Common myeloid progenitor, CD34-positive (primary cell): Measurements from ENCODE around the gene NACC1.
"Not testable (repeated sequence)": the region's sequence is repeated elsewhere in the genome, so short reads cannot be mapped to it uniquely, and the experiment has no call there.

Experiments
- CTCF ChIA-PET: fragments of 350-600 bp; sonication (Branson Sonifier 250); formaldehyde crosslinking; loops from one replicate; lab custom pipeline; 2021; ENCODE audit warnings: antibody characterized with exemption; lab: Charles Lee
- POLR2A ChIA-PET: fragments of 350-600 bp; sonication (Branson Sonifier 250); formaldehyde crosslinking; loops from one replicate; lab custom pipeline; 2021; ENCODE audit warnings: antibody characterized with exemption; lab: Charles Lee
- DNase-seq, 3 donors: peaks; one replicate each; pipeline versions ENCODE4 v3.0.0 to v3.0.0-alpha.2; 2013
- H3K27ac ChIP-seq, 2 experiments: 1 replicate in 1 of 2; 2 replicates in 1 of 2; pipeline ENCODE4 v1.7.0; 2013; ENCODE audit warnings: inconsistent platforms in 2 of 2, low read length in 2 of 2, mild to moderate bottlenecking in 2 of 2, low read depth in 1 of 2, moderate library complexity in 1 of 2; ENCODE audit not compliant: severe bottlenecking in 2 of 2, insufficient read depth in 1 of 2, poor library complexity in 1 of 2
- H3K27me3 ChIP-seq, 5 experiments: replicated peaks in 2 of 5; 1 replicate in 3 of 5; 2 replicates in 2 of 5; pipeline versions ENCODE4 v1.6.1 to v1.7.0; 2013; ENCODE audit warnings: low read length in 4 of 5, mild to moderate bottlenecking in 2 of 5, moderate library complexity in 2 of 5, inconsistent platforms in 1 of 5; ENCODE audit not compliant: insufficient read depth in 5 of 5, control insufficient read depth in 4 of 5
- H3K36me3 ChIP-seq, 4 experiments: 1 replicate in 2 of 4; 2 replicates in 2 of 4; pipeline versions ENCODE4 v1.6.1 to v1.7.0; 2013; ENCODE audit warnings: low read length in 3 of 4, control low read depth in 1 of 4, mild to moderate bottlenecking in 1 of 4; ENCODE audit not compliant: control insufficient read depth in 4 of 4, insufficient read depth in 4 of 4
- H3K4me1 ChIP-seq, 4 experiments: 1 replicate in 3 of 4; 2 replicates in 1 of 4; pipeline versions ENCODE4 v1.6.1 to v1.7.1; 2013; ENCODE audit warnings: low read length in 3 of 4, mild to moderate bottlenecking in 3 of 4, control low read depth in 1 of 4, inconsistent platforms in 1 of 4, moderate library complexity in 1 of 4; ENCODE audit not compliant: control insufficient read depth in 4 of 4, insufficient read depth in 4 of 4; ENCODE audit errors: control extremely low read depth in 1 of 4
- H3K4me3 ChIP-seq, 7 experiments: 1 replicate in 4 of 7; 2 replicates in 3 of 7; pipeline versions ENCODE4 v1.5.1 to v1.7.0; 2013; ENCODE audit warnings: mild to moderate bottlenecking in 7 of 7, low read length in 6 of 7, moderate library complexity in 6 of 7, inconsistent platforms in 2 of 7, low read depth in 2 of 7, control low read depth in 1 of 7; ENCODE audit not compliant: insufficient read depth in 4 of 7, control insufficient read depth in 1 of 7; ENCODE audit errors: extremely low read depth in 1 of 7
- H3K9me3 ChIP-seq, 5 experiments: 1 replicate in 4 of 5; 2 replicates in 1 of 5; pipeline versions ENCODE4 v1.6.1 to v1.7.1; 2013; ENCODE audit warnings: low read length in 4 of 5, mild to moderate bottlenecking in 2 of 5, inconsistent platforms in 1 of 5, low read depth in 1 of 5, moderate library complexity in 1 of 5; ENCODE audit not compliant: control insufficient read depth in 4 of 5, insufficient read depth in 2 of 5; ENCODE audit errors: control extremely low read depth in 1 of 5
- WGBS: methylation state at CpG from one replicate; pipeline ENCODE4 v1.1.5; 2013; ENCODE audit not compliant: insufficient coverage; 5-methylcytosine and 5-hydroxymethylcytosine counted together

NACC1 gene

DNA sequence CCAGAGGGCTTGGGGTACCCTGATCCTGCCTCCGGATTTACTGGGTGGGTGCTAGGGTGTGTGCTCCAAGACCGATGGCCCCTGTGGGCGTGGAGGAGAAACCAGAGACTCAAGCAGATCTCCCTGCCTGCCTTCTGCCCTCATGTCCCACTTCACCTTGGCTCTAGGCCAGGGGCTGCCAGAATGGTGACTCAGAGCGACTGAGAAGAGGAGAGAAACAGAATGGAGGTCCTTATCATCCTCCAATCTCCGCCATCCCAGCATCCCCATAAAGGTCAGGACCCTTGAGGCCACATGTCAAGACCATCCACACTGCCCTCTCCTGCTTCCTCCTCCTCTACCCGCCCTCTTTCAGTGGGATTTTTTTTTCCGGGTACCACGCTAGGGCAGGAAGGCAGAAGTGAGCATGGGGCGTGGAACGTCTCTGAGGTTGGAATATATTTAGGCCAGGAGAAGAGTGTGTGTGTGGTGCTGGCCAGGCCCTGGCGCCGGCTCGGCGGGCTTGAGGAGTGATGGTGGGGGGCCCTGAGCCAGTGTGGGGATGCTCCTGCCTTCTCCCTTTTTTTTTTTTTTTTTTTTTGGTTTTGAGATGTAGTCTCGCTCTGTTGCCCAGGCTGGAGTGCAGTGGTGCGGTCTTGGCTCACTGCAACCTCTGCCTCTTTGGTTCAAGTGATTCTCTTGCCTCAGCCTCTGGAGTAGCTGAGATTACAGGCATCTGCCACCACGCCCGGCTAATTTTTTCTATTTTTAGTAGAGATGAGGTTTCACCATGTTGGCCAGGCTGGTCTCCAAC is 54.5 kb downstream of the NACC1 start:
- peak; percentile 74 to 91 (median 90) for DNase-seq
- ChIA-PET POLR2A (no interaction called here), CTCF (interaction anchor here (0.7 kb wide), 1 partner anchor 1755 kb away, joined by 3 read pairs; no protein-coding TSS in a partner anchor)
- H3K9me3 ChIP-seq, result no peaks in the 10 kb centered on the region
- peak overlapping the region in 1 of 2 experiments; percentile 73 for H3K27ac ChIP-seq
- peaks cover 2 to 29% (median 23%) of the 10 kb centered on the region in 4 experiments for H3K4me1 ChIP-seq
- H3K36me3 ChIP-seq, result no peaks in the 10 kb centered on the region
- H3K4me3 ChIP-seq, result peak overlapping the region in 4 of 7 experiments; percentile 23 to 64 (median 38)
- H3K27me3 ChIP-seq, result no peaks in the 10 kb centered on the region
- WGBS, result 83% methylated on average over 2 of the region's 18 CpGs

GRCh38 chr19:13173139-13173737 is 55.2 kb downstream of the NACC1 start:
- DNase-seq, result no peak
- POLR2A ChIA-PET, result no interaction called here
- CTCF ChIA-PET, result interaction anchor here (0.7 kb wide), 1 partner anchor 1754 kb away, joined by 3 read pairs; no protein-coding TSS in a partner anchor
- WGBS, result 94% methylated on average over 6 of the region's 12 CpGs
- Histone ChIP-seq H3K9me3 (no peaks in the 10 kb centered on the region), H3K36me3 (no peaks in the 10 kb centered on the region), H3K4me3 (no peak overlapping the region), H3K4me1 (peaks cover 0 to 24% (median 17%) of the 10 kb centered on the region in 4 experiments), H3K27me3 (no peaks in the 10 kb centered on the region), H3K27ac (no peak overlapping the region)

DNA sequence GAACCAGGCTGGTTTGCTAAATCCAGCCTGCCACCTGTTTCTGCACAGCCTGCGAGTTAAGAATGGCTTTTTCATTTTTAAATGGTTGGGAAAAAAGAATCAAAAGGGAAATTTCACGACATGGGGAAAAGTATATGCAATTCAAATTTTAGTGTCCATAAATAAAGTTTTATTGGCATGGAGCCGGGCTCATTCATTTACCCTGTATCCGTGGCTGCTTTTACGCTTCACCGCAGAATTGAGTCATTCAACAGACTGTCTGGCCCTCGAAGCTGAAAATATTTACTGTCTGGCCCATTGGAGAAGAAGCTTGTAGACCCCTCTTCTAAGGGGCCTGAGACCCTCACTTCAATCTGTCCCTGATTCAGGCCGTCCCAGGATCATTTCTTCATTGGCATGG is 58.3 kb downstream of the NACC1 start:
- Histone ChIP-seq H3K9me3 (no peaks in the 10 kb centered on the region), H3K4me3 (no peak overlapping the region), H3K4me1 (peaks cover 0 to 26% (median 18%) of the 10 kb centered on the region in 4 experiments), H3K36me3 (no peaks in the 10 kb centered on the region), H3K27me3 (no peaks in the 10 kb centered on the region), H3K27ac (no peak overlapping the region)
- 98% methylated on average over 8 of the region's 8 CpGs for WGBS
- POLR2A ChIA-PET, result interaction anchor here (1.3 kb wide), 1 partner anchor 21 kb away, joined by 4 read pairs; no protein-coding TSS in a partner anchor
- DNase-seq, result no peak
- CTCF ChIA-PET, result interaction anchor here (1.2 to 1.6 kb wide), 4 partner anchors 12 to 24 kb away, joined by 4 to 5 read pairs (median 4); no protein-coding TSS in a partner anchor

GRCh38 chr19:13177584-13177983 is 59.5 kb downstream of the NACC1 start:
- DNase-seq, H3K27me3 ChIP-seq, H3K4me3 ChIP-seq, H3K9me3 ChIP-seq, POLR2A ChIA-PET, H3K36me3 ChIP-seq, H3K27ac ChIP-seq: not testable (repeated sequence)
- CTCF ChIA-PET, result interaction anchor here (1.2 to 1.7 kb wide), 2 partner anchors 15 to 18 kb away, joined by 3 read pairs; no protein-coding TSS in a partner anchor
- peaks cover 0 to 27% (median 22%) of the 10 kb centered on the region in 4 experiments for H3K4me1 ChIP-seq
- 100% methylated on average over 1 of the region's 5 CpGs for WGBS

DNA sequence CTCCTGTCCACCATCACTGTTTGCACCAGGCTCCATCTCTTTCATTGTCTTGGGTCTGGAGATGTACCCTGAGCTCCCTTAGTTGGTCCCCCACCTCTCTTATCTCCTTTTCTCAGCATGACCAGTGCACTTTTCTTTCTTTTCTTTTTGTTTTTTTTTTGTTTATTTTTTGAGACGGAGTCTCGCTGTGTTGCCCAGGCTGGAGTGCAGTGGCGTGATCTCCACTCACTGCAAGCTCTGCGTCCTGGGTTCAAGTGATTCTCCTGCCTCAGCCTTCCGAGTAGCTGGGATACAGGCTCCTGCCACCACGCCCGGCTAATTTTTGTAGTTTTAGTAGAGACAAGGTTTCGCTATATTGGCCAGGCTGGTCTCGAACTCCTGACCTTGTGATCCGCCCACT is 60.2 kb downstream of the NACC1 start:
- H3K4me1 ChIP-seq, result peaks cover 0 to 22% (median 20%) of the 10 kb centered on the region in 4 experiments
- H3K27me3 ChIP-seq, H3K36me3 ChIP-seq, H3K27ac ChIP-seq, H3K4me3 ChIP-seq, H3K9me3 ChIP-seq, POLR2A ChIA-PET, DNase-seq: not testable (repeated sequence)
- CTCF ChIA-PET, result interaction anchor here (1.2 to 1.7 kb wide), 2 partner anchors 15 to 17 kb away, joined by 3 read pairs; no protein-coding TSS in a partner anchor
- 100% methylated on average over 8 of the region's 10 CpGs for WGBS

DNA sequence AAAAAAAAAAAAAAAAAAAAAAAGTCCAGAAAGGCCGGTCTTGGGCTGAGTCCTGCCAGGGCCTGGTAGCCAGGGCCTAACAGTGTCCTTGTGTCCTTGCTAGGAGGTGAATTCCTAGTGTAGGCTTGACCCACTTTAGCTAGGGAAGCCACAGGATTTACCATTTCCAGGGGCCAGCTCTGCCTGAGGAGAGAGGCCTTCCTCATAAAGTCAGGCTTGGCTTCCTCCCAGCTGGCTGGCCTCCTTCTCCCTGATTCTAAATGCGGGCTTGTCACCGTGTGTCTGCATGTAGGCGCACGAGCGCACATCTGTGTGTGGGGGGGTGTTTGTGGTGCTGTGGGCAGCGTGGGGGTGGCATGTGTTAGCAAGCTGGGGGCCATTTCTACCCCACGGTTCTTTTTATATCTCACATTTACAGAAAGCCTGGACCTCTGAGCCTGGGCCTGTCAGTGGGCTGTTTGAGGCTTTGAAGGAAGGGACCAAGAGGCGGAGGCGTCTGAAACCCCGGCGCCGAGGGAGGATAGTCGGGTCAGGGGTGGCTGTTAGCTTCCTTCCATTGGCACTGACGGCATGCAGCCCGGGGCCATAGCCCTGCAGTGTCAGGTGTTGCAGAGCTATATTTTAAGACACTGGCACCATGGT is 63.8 kb downstream of the NACC1 start:
- ChIA-PET POLR2A (interaction anchor here (1.1 to 2.0 kb wide), 3 partner anchors 14 to 26 kb away, joined by 3 to 12 read pairs (median 10); no protein-coding TSS in a partner anchor), CTCF (interaction anchor here (0.6 to 3.6 kb wide), 7 partner anchors 12 to 243 kb away, joined by 3 to 16 read pairs (median 4); no protein-coding TSS in a partner anchor)
- WGBS, result 5% methylated on average over 4 of the region's 16 CpGs

More for the DNA sequence above, 63.8 kb downstream of the NACC1 start:
- no peaks in the 10 kb centered on the region for H3K27me3 ChIP-seq
- DNase-seq, result peak; percentile 52 to 91 (median 87)
- no peaks in the 10 kb centered on the region for H3K36me3 ChIP-seq
- H3K4me3 ChIP-seq, result peak overlapping the region in 2 of 7 experiments; percentile 10 to 28
- H3K9me3 ChIP-seq, result no peaks in the 10 kb centered on the region
- H3K4me1 ChIP-seq, result peaks cover 0 to 22% (median 19%) of the 10 kb centered on the region in 4 experiments
- H3K27ac ChIP-seq, result peak overlapping the region in 1 of 2 experiments; percentile 43
